Body of pancreas (tissue), 4 donors: Measurements from ENCODE around the gene CDH4. TPM values are rescaled to one million over a fixed set of nuclear protein-coding genes. Genes with fewer than 3 reads are reported as not detected.

ENCODE experiments used
- ATAC-seq: fragments of 150-250 bp; one replicate; pipeline ENCODE4 v1.9.1; 2016
- DNase-seq, 4 donors: peaks; one replicate each; pipeline ENCODE4 v3.0.0-alpha.2; 2019
- H3K27ac ChIP-seq, 4 donors: fragments of 200-600 bp; sonication (generic); 1 replicate in 3 of 4; 2 replicates in 1 of 4; pipeline versions ENCODE4 v1.5.1 to v1.6.1; 2016 to 2019; ENCODE audit warnings: mild to moderate bottlenecking in 1 of 4, mixed read lengths in 1 of 4, moderate library complexity in 1 of 4
- H3K27me3 ChIP-seq, 2 donors: fragments of 200-600 bp; sonication (generic); one replicate each; pipeline ENCODE4 v1.6.0; 2016; ENCODE audit warnings: mild to moderate bottlenecking in 1 of 2
- H3K36me3 ChIP-seq, 2 donors: fragments of 200-600 bp; sonication (generic); replicated peaks in 1 of 2; 2 replicates each; pipeline ENCODE4 v1.5.1; 2016; ENCODE audit warnings: low read depth in 2 of 2; ENCODE audit not compliant: insufficient read depth in 1 of 2
- H3K4me1 ChIP-seq: fragments of 200-600 bp; sonication (generic); one replicate; pipeline ENCODE4 v1.6.0; 2016
- H3K4me3 ChIP-seq, 2 donors: fragments of 200-600 bp; sonication (generic); 1 replicate in 1 of 2; 2 replicates in 1 of 2; pipeline ENCODE4 v1.5.1; 2016 to 2019
- H3K9me3 ChIP-seq, 3 donors: fragments of 200-600 bp; sonication (generic); 1 replicate in 2 of 3; 2 replicates in 1 of 3; pipeline ENCODE4 v1.5.1; 2016
- POLR2A ChIP-seq, 3 donors: fragments of 450-650 bp; IDR thresholded peaks; one replicate each; pipeline ENCODE4 v1.6.1; 2016; ENCODE audit warnings: antibody characterized with exemption in 3 of 3, mild to moderate bottlenecking in 2 of 3
- WGBS, 2 donors: methylation state at CpG; one replicate each; pipeline ENCODE4 v1.1.5; 2017; 5-methylcytosine and 5-hydroxymethylcytosine counted together
- intact Hi-C: fragments of 100-400 bp; cut with DNase I; formaldehyde crosslinking; loops from one replicate; pipeline ENCODE4 v1.15.1; 2023
- total RNA-seq, 2 donors: library from RNA; depleted of rRNA; stranded (reverse); fragments of >200 nt; gene quantifications; one replicate each; pipeline ENCODE4 v1.1.0, GENCODE V29; 2016
- TF ChIP-seq, protein P1 (sequence below), 7 experiments: fragments of 450-650 bp in 4 of 7; fragments of 200-600 bp in 3 of 7; sonication (generic) in 3 of 7; IDR thresholded peaks; one replicate each; pipeline ENCODE4 v1.5.1; 2016 to 2019; ENCODE audit warnings: antibody characterized with exemption in 7 of 7

The CDH4 gene
- total RNA-seq, 2 donors from 2014 or later, result 0.33 to 0.52 TPM

DNA sequence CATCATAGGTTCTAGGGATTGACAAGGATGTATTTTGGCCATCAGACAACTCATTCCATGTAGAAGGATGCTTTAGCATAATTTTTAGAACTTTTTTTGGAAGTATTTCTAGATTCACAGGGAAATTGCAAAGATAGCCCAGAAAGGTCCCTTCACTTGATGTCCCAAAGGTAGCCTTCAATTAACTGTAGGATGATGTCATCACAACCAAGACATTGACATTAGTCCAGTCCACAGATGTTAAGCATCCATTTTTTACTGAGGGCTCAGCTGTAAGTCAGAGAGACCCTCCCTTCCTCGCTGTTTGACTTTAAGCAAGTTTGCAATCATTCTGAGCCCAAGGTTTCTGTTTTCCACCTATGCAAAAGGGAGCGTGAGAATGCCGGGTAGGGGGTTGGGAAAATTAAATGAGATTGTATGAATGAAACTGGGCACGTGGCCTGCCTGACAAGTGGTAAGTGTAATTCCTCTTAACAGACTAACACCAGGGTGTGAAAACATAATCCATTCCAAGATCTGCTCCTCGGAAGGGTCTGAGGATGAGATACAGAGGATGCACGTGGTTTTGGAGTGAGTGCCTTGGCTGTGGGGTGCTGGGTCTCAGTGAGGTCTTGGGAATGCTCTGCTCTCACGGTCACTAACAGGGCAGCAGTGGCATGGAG lies 126.8 kb downstream of the CDH4 start:
- no peak overlapping the region for H3K4me3 ChIP-seq
- H3K36me3 ChIP-seq, result no peaks in the 10 kb centered on the region
- no peaks in the 10 kb centered on the region for H3K27me3 ChIP-seq
- no peak for DNase-seq
- no peaks in the 10 kb centered on the region for H3K9me3 ChIP-seq
- 32 to 40% methylated on average over 7 of the region's 7 CpGs for WGBS, 2 donors
- TF ChIP-seq, protein P1, sequence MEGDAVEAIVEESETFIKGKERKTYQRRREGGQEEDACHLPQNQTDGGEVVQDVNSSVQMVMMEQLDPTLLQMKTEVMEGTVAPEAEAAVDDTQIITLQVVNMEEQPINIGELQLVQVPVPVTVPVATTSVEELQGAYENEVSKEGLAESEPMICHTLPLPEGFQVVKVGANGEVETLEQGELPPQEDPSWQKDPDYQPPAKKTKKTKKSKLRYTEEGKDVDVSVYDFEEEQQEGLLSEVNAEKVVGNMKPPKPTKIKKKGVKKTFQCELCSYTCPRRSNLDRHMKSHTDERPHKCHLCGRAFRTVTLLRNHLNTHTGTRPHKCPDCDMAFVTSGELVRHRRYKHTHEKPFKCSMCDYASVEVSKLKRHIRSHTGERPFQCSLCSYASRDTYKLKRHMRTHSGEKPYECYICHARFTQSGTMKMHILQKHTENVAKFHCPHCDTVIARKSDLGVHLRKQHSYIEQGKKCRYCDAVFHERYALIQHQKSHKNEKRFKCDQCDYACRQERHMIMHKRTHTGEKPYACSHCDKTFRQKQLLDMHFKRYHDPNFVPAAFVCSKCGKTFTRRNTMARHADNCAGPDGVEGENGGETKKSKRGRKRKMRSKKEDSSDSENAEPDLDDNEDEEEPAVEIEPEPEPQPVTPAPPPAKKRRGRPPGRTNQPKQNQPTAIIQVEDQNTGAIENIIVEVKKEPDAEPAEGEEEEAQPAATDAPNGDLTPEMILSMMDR (IDR thresholded peaks at IDR 0.05), result no peak
- TF ChIP-seq POLR2A (IDR thresholded peaks at IDR 0.05), result no peak
- no peak for ATAC-seq
- no peak overlapping the region for H3K27ac ChIP-seq
- H3K4me1 ChIP-seq, result no peaks in the 10 kb centered on the region
- intact Hi-C loops, result no loop called here

DNA sequence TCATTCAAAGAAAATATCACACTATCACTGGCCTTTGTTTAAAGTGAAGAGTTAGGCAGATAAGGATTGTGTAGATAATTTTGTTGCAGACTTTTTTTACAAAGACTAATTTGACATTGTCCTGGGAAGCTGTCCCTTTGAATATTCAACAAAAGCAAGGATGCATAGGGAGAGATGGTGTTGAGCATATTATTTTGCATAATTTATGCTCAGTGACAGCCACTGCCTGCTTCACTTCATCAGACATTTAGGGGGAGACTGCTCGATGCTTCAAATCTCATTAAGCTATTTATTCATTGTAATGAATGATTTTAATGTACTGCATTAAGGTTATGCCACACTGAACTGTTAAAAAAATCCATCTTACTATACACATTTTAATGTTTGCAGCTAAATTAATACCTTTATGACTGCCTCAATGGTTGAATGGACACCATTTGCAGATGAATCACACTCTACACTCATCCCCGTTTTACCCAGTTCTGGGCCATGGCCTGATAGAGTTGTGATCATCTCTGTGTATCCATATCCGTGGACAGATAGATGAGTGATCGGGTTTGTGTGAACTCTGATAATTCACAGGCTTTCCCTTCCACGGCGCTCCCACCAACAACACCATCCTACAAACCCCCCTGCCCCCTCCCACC lies 128.0 kb downstream of the CDH4 start:
- TF ChIP-seq POLR2A (IDR thresholded peaks at IDR 0.05), result no peak
- TF ChIP-seq, protein P1 (IDR thresholded peaks at IDR 0.05), result no peak
- ATAC-seq, result no peak
- intact Hi-C loops, result no loop called here
- Histone ChIP-seq H3K4me3 (no peak overlapping the region), H3K27ac (no peak overlapping the region), H3K36me3 (no peaks in the 10 kb centered on the region), H3K27me3 (no peaks in the 10 kb centered on the region), H3K4me1 (no peaks in the 10 kb centered on the region), H3K9me3 (no peaks in the 10 kb centered on the region)
- no peak for DNase-seq
- 48 to 58% methylated on average over 6 of the region's 6 CpGs for WGBS, 2 donors

DNA sequence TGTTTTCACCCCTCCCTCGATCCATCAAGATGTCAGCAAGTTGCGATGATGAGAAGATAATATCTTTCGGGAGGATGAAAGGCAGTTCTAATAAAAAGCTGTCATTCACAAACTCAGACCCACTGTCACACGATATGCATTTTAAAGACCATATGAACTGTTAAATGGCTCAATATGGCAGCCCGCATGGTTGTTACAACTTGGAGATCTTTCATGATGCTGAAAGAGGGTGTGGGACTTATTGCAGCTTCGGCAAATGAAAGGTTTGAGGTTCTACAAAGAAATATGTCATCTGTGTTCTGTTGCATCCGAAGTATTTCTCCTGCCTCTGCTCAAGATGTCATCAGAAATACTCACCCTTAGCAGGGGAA lies 128.5 kb downstream of the CDH4 start:
- no peaks in the 10 kb centered on the region for H3K9me3 ChIP-seq
- TF ChIP-seq POLR2A (IDR thresholded peaks at IDR 0.05), result no peak
- TF ChIP-seq, protein P1 (IDR thresholded peaks at IDR 0.05), result no peak
- WGBS, 2 donors, result 34 to 54% methylated on average over 7 of the region's 7 CpGs
- no peak for ATAC-seq
- no peak overlapping the region for H3K27ac ChIP-seq
- no peaks in the 10 kb centered on the region for H3K36me3 ChIP-seq
- H3K27me3 ChIP-seq, result no peaks in the 10 kb centered on the region
- intact Hi-C loops, result no loop called here
- DNase-seq, result no peak
- no peak overlapping the region for H3K4me3 ChIP-seq
- no peaks in the 10 kb centered on the region for H3K4me1 ChIP-seq

DNA sequence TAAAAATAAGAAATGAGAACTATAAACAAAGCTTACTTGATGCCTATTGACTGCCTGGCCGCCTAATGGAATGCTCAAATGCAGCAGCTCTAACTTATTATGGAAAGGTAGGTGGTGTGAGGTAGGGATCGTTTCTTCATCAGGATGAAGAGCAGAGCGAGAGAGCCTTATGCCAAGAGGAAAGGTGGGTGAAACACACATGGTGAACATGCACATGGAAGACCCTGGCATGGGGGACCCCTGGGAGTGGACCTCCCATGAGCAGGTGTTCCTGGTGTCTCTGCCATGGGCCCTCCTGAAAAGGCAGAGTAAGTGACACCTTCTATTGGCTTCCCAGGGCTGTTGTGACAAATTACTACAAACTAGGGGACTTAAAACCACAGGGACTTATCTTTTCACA lies 130.1 kb downstream of the CDH4 start:
- ATAC-seq, result no peak
- no peaks in the 10 kb centered on the region for H3K27me3 ChIP-seq
- H3K4me1 ChIP-seq, result no peaks in the 10 kb centered on the region
- TF ChIP-seq POLR2A (IDR thresholded peaks at IDR 0.05), result no peak
- TF ChIP-seq, protein P1 (IDR thresholded peaks at IDR 0.05), result no peak
- intact Hi-C loops, result no loop called here
- H3K27ac ChIP-seq, result no peak overlapping the region
- H3K4me3 ChIP-seq, result no peak overlapping the region
- no peaks in the 10 kb centered on the region for H3K9me3 ChIP-seq
- H3K36me3 ChIP-seq, result no peaks in the 10 kb centered on the region
- 66 to 75% methylated on average over 3 of the region's 3 CpGs for WGBS, 2 donors
- no peak for DNase-seq

DNA sequence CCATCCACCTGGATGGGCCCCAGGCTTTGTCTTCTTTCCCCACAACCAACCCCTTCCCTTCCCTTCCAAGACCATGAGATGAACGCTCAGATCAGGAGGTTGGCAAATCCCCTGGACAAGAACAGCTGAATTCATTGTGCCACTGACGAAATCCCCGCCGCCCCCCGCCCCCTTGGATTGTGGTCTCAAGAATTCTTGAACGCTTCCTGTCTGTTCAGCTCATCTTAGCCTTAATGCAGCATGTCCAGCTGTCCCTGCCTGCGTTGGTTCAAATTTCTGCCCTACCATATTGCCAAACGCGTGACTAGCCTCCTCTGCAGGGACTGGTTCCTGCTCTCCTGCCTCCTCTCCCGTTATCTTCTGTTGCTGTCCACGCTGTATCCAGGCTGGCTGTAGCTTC lies 133.2 kb downstream of the CDH4 start:
- Histone ChIP-seq H3K4me3 (no peak overlapping the region), H3K36me3 (no peaks in the 10 kb centered on the region), H3K27me3 (no peaks in the 10 kb centered on the region), H3K27ac (no peak overlapping the region), H3K4me1 (no peaks in the 10 kb centered on the region), H3K9me3 (no peaks in the 10 kb centered on the region)
- no peak for TF ChIP-seq POLR2A (IDR thresholded peaks at IDR 0.05)
- TF ChIP-seq, protein P1 (IDR thresholded peaks at IDR 0.05), result no peak
- intact Hi-C loops, result no loop called here
- no peak for ATAC-seq
- 57 to 71% methylated on average over 10 to 11 of the region's 11 CpGs for whole genome bisulfite sequencing, 2 donors
- DNase-seq, result no peak
